ENCODE measurements around the gene ADRA2B. TPM values are rescaled to one million over a fixed set of nuclear protein-coding genes. Genes with fewer than 3 reads are reported as not detected.

The ADRA2B gene
- total and polyA plus RNA-seq, 2 donors (not counting 3 experiments of a cell fraction or from before 2014, with no cell fraction given): not detected

DNA sequence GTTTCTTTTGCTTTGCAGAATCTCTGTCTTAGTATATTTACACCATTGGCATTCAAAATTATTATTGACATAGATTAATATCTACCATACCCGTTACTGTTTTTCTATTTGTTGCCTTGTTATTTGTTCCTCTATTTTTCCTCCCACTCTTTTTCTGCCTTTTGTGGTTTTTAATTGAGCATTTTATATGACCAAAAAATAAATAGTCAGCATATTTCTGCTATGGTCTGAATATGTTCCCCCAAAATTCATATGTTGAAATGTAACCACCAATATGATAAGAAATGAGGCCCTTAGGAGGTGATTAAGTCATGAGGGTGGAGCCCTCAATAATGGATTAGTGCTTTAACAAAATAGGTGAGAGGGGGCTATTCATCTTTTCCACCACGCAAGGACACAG lies 35.3 kb downstream of the ADRA2B start:
- no peak overlapping the region for H2AFZ ChIP-seq (ENCODE audit: low read depth, low read length)
- H3K27ac ChIP-seq (ENCODE audit: insufficient read depth, low read depth, low read length): no peak overlapping the region
- no peaks in the 10 kb centered on the region for H3K79me2 ChIP-seq (ENCODE audit: control insufficient read depth, insufficient read depth, low read length)
- POLR2A ChIA-PET: no interaction called here
- intact Hi-C loops (cut with micrococcal nuclease) (no loop called here), dilution Hi-C loops (cut with MboI; ENCODE audit: extremely low pct_ligation_motif_present, low sequenced_read_pairs) (no loop called here)
- no TSS peak for BruUV-seq (replicated peaks)
- FAIRE-seq: no peak
- H4K20me1 ChIP-seq (replicated peaks; ENCODE audit: control insufficient read depth, extremely low read depth, insufficient read depth, low read length): no peaks in the 10 kb centered on the region
- CTCF ChIA-PET: no interaction called here
- no peaks in the 10 kb centered on the region for H3K9me1 ChIP-seq (replicated peaks; ENCODE audit: control insufficient read depth, extremely low read depth, insufficient read depth, low read length)
- H3K27me3 ChIP-seq (ENCODE audit: control insufficient read depth in 2 of 2, insufficient read depth in 2 of 2, low read length in 2 of 2): peaks cover 3 to 6% of the 10 kb centered on the region in 2 experiments
- H3K4me2 ChIP-seq (ENCODE audit: insufficient read depth, low read length): no peak overlapping the region
- no peaks in the 10 kb centered on the region for H3K4me1 ChIP-seq (ENCODE audit: control insufficient read depth, extremely low read depth, insufficient read depth, low read length)
- H3K4me3 ChIP-seq (replicated peaks in 1 of 3; ENCODE audit: insufficient read depth in 1 of 3, low read depth in 1 of 3, low read length in 3 of 3): no peak overlapping the region
- H3K36me3 ChIP-seq (ENCODE audit: control insufficient read depth in 2 of 2, extremely low read depth in 1 of 2, insufficient read depth in 2 of 2, low read length in 2 of 2): no peaks in the 10 kb centered on the region
- H3K9me3 ChIP-seq (replicated peaks; ENCODE audit: control insufficient read depth, insufficient read depth, low read length): no peaks in the 10 kb centered on the region
- no peak for TF ChIP-seq EZH2 (IDR thresholded peaks at IDR 0.05; ENCODE audit: borderline replicate concordance, low read depth, low read length, severe bottlenecking)
- TF ChIP-seq POLR2AphosphoS5 (IDR thresholded peaks at IDR 0.05; ENCODE audit: insufficient read depth, low read depth, low read length): no peak
- no peak for TF ChIP-seq MYC (IDR thresholded peaks at IDR 0.05; ENCODE audit: low read depth, low read length)
- no peak for TF ChIP-seq JUN (IDR thresholded peaks at IDR 0.05; ENCODE audit: borderline replicate concordance, insufficient read depth, insufficient read length, low read depth)
- TF ChIP-seq GATA2 (IDR thresholded peaks at IDR 0.05; ENCODE audit: insufficient read depth, insufficient read length, low read depth, low read length): no peak
- TF ChIP-seq FOS (IDR thresholded peaks at IDR 0.05; ENCODE audit: borderline replicate concordance, insufficient read depth, low read length): no peak
- no peak for TF ChIP-seq POLR2A (IDR thresholded peaks at IDR 0.05; ENCODE audit: low read depth, low read length)
- TF ChIP-seq, protein P1, sequence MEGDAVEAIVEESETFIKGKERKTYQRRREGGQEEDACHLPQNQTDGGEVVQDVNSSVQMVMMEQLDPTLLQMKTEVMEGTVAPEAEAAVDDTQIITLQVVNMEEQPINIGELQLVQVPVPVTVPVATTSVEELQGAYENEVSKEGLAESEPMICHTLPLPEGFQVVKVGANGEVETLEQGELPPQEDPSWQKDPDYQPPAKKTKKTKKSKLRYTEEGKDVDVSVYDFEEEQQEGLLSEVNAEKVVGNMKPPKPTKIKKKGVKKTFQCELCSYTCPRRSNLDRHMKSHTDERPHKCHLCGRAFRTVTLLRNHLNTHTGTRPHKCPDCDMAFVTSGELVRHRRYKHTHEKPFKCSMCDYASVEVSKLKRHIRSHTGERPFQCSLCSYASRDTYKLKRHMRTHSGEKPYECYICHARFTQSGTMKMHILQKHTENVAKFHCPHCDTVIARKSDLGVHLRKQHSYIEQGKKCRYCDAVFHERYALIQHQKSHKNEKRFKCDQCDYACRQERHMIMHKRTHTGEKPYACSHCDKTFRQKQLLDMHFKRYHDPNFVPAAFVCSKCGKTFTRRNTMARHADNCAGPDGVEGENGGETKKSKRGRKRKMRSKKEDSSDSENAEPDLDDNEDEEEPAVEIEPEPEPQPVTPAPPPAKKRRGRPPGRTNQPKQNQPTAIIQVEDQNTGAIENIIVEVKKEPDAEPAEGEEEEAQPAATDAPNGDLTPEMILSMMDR (IDR thresholded peaks at IDR 0.05; ENCODE audit: extremely low read depth in 1 of 2, insufficient read depth in 1 of 2, low read depth in 1 of 2, low read length in 2 of 2): no peak
- no peak for TF ChIP-seq MAX (IDR thresholded peaks at IDR 0.05; ENCODE audit: insufficient read depth, insufficient read length)
- no peak for DNase-seq (ENCODE audit: low read depth, low spot score)
- no peak overlapping the region for H3K9ac ChIP-seq (replicated peaks; ENCODE audit: extremely low read depth, insufficient read depth, low read length)

Data from endothelial cell of umbilical vein (primary cell).